ENCODE data around the gene BACH2. TPM values are rescaled to one million over a fixed set of nuclear protein-coding genes. Genes with fewer than 3 reads are reported as not detected.

Gene BACH2
- total RNA-seq, 2 donors from 2014 or later: 0.52 to 1.2 TPM

- Histone ChIP-seq H3K36me3 (no peaks in the 10 kb centered on the region), H3K9ac (ENCODE audit: low read depth in 2 of 2, low read length in 2 of 2) (no peak overlapping the region), H3K4me1 (no peaks in the 10 kb centered on the region), H3K4me3 (no peak overlapping the region), H3K9me3 (no peaks in the 10 kb centered on the region), H3K27ac (no peak overlapping the region), H3K27me3 (no peaks in the 10 kb centered on the region)
- TF ChIP-seq, protein P1, sequence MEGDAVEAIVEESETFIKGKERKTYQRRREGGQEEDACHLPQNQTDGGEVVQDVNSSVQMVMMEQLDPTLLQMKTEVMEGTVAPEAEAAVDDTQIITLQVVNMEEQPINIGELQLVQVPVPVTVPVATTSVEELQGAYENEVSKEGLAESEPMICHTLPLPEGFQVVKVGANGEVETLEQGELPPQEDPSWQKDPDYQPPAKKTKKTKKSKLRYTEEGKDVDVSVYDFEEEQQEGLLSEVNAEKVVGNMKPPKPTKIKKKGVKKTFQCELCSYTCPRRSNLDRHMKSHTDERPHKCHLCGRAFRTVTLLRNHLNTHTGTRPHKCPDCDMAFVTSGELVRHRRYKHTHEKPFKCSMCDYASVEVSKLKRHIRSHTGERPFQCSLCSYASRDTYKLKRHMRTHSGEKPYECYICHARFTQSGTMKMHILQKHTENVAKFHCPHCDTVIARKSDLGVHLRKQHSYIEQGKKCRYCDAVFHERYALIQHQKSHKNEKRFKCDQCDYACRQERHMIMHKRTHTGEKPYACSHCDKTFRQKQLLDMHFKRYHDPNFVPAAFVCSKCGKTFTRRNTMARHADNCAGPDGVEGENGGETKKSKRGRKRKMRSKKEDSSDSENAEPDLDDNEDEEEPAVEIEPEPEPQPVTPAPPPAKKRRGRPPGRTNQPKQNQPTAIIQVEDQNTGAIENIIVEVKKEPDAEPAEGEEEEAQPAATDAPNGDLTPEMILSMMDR (IDR thresholded peaks at IDR 0.05): no peak
- DNase-seq: no peak
- intact Hi-C loops (cut with DNase I): no loop called here
Observed at GRCh38 chr6:90111387-90111786, 185.3 kb downstream of the BACH2 start.

DNA sequence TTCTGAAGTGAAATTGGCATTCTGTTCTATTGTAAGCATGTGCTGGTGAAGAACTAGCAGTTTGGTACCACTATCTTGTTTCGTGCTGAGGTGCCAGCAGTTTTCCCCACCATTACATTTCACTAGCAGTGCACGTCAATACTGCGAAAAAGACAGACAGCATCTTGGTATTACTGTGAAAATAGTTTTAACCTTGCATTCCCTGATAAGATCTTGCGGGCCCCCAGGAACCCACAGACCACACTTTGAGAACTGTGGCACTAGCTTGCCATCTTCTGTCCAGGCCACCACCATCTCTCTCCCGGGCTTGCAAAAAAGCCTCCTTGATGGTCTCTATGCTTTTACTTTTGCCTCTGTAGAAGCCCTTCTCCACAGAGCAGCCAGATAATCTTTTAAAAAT is 185.7 kb downstream of the BACH2 start:
- no peak for DNase-seq
- H3K27ac ChIP-seq: no peak overlapping the region
- H3K4me1 ChIP-seq: no peaks in the 10 kb centered on the region
- H3K9me3 ChIP-seq: no peaks in the 10 kb centered on the region
- intact Hi-C loops (cut with DNase I): no loop called here
- TF ChIP-seq, protein P1 (IDR thresholded peaks at IDR 0.05): no peak
- H3K9ac ChIP-seq (ENCODE audit: low read depth in 2 of 2, low read length in 2 of 2): no peak overlapping the region
- H3K36me3 ChIP-seq: no peaks in the 10 kb centered on the region
- no peaks in the 10 kb centered on the region for H3K27me3 ChIP-seq
- H3K4me3 ChIP-seq: no peak overlapping the region

- no peak for DNase-seq
- TF ChIP-seq, protein P1 (IDR thresholded peaks at IDR 0.05): no peak
- Histone ChIP-seq H3K4me1 (no peaks in the 10 kb centered on the region), H3K9me3 (no peaks in the 10 kb centered on the region), H3K9ac (ENCODE audit: low read depth in 2 of 2, low read length in 2 of 2) (no peak overlapping the region), H3K27ac (no peak overlapping the region), H3K27me3 (no peaks in the 10 kb centered on the region), H3K36me3 (no peaks in the 10 kb centered on the region), H3K4me3 (no peak overlapping the region)
- intact Hi-C loops (cut with DNase I): no loop called here
Observed at GRCh38 chr6:90109141-90109540, 187.5 kb downstream of the BACH2 start.

GRCh38 chr6:90107771-90108282 is 188.8 kb downstream of the BACH2 start:
- intact Hi-C loops (cut with DNase I): no loop called here
- no peak overlapping the region for H3K9ac ChIP-seq (ENCODE audit: low read depth in 2 of 2, low read length in 2 of 2)
- H3K4me3 ChIP-seq: no peak overlapping the region
- TF ChIP-seq, protein P1 (IDR thresholded peaks at IDR 0.05): no peak
- H3K27ac ChIP-seq: no peak overlapping the region
- H3K4me1 ChIP-seq: peaks cover 7% of the 10 kb centered on the region
- no peaks in the 10 kb centered on the region for H3K9me3 ChIP-seq
- H3K36me3 ChIP-seq: no peaks in the 10 kb centered on the region
- H3K27me3 ChIP-seq: no peaks in the 10 kb centered on the region
- DNase-seq: no peak

DNA sequence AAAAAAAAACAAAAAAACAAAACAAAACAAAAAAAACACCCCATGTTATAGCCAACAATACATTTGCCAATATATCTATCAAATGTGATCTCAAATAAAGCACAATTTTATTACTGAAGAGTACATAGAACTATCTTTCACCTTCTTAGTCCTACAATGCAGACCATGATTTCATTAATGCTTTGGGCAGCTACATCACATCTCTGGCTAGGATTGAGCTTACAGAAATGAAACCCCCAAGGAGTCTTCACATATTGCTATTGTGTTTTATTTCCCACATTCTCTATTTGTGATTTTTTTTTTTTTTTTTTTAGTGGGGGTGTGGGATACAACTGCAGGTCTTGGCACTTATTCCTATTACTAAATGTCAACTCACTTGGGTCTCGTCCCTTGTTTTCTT is 189.3 kb downstream of the BACH2 start:
- DNase-seq: no peak
- Histone ChIP-seq H3K36me3 (no peaks in the 10 kb centered on the region), H3K9ac (ENCODE audit: low read depth in 2 of 2, low read length in 2 of 2) (no peak overlapping the region), H3K4me1 (peaks cover 7% of the 10 kb centered on the region), H3K27ac (no peak overlapping the region), H3K9me3 (no peaks in the 10 kb centered on the region), H3K27me3 (no peaks in the 10 kb centered on the region), H3K4me3 (no peak overlapping the region)
- intact Hi-C loops (cut with DNase I): no loop called here
- TF ChIP-seq, protein P1 (IDR thresholded peaks at IDR 0.05): no peak
